Endodermal cell (in vitro differentiated cells): Measurements from ENCODE around the gene CFAP57. TPM values are rescaled to one million over a fixed set of nuclear protein-coding genes. Genes with fewer than 3 reads are reported as not detected.

Experiments
- DNase-seq: peaks from one replicate; pipeline ENCODE4 v3.0.0-alpha.2; 2017
- H3K27ac ChIP-seq: 2 replicates; pipeline ENCODE4 v1.5.1; 2013; ENCODE audit warnings: mild to moderate bottlenecking, low read depth, low read length, moderate library complexity
- H3K27me3 ChIP-seq: 2 replicates; pipeline ENCODE4 v1.6.1; 2013; ENCODE audit warnings: mild to moderate bottlenecking, low read length, moderate library complexity; ENCODE audit not compliant: insufficient read depth, control insufficient read depth, poor library complexity, severe bottlenecking
- H3K36me3 ChIP-seq: 2 replicates; pipeline ENCODE4 v1.7.0; 2013; ENCODE audit warnings: mild to moderate bottlenecking, low read length, moderate library complexity; ENCODE audit not compliant: control insufficient read depth, insufficient read depth
- H3K4me1 ChIP-seq: one replicate; pipeline ENCODE4 v1.7.0; 2013; ENCODE audit warnings: low read length; ENCODE audit not compliant: control insufficient read depth, insufficient read depth
- H3K4me3 ChIP-seq: 2 replicates; pipeline ENCODE4 v1.5.1; 2013; ENCODE audit warnings: mild to moderate bottlenecking, low read length, moderate library complexity
- H3K9ac ChIP-seq: 2 replicates; pipeline ENCODE4 v1.6.1; 2013; ENCODE audit warnings: mild to moderate bottlenecking, low read length, moderate library complexity; ENCODE audit not compliant: poor library complexity, severe bottlenecking; ENCODE audit errors: extremely low read depth
- H3K9me3 ChIP-seq: 2 replicates; pipeline ENCODE4 v1.6.1; 2013; ENCODE audit warnings: mild to moderate bottlenecking, low read length, moderate library complexity; ENCODE audit not compliant: control insufficient read depth
- H3K27ac Mint-ChIP-seq: 2 replicates; pipeline ENCODE4 v1.8.0; 2020; ENCODE audit warnings: mixed read lengths
- H3K27me3 Mint-ChIP-seq: 2 replicates; pipeline ENCODE4 v1.8.0; 2021; ENCODE audit warnings: mild to moderate bottlenecking, mixed read lengths; ENCODE audit not compliant: insufficient read depth
- H3K36me3 Mint-ChIP-seq: 2 replicates; pipeline ENCODE4 v1.8.0; 2020; ENCODE audit warnings: low read depth, mixed read lengths
- H3K4me1 Mint-ChIP-seq: 2 replicates; pipeline ENCODE4 v1.8.0; 2020; ENCODE audit warnings: mixed read lengths
- H3K4me3 Mint-ChIP-seq: 2 replicates; pipeline ENCODE4 v1.8.0; 2020; ENCODE audit warnings: mild to moderate bottlenecking, moderate library complexity, mixed read lengths
- H3K9me3 Mint-ChIP-seq: 2 replicates; pipeline ENCODE4 v1.8.0; 2020; ENCODE audit warnings: mild to moderate bottlenecking, mixed read lengths
- CTCF ChIP-seq: fragments of 200-600 bp; sonication (generic); conservative IDR thresholded peaks from 2 replicates; pipeline ENCODE4 v1.5.0; 2021; ENCODE audit warnings: antibody characterized with exemption, mild to moderate bottlenecking
- WGBS, 2 experiments: methylation state at CpG; one replicate each; pipeline versions ENCODE4 v1.1.5 to v1.1.7; 2013; ENCODE audit warnings: missing lambda C conversion rate in 2 of 2, mixed read lengths in 1 of 2; ENCODE audit not compliant: insufficient coverage in 1 of 2, insufficient read length in 1 of 2; 5-methylcytosine and 5-hydroxymethylcytosine counted together
- total RNA-seq, 2 donors: library from RNA; stranded (reverse); fragmentation: NEBNext Ultra II Directional in 1 of 2; extraction: Animal tissue kit (Norgen Biotek cat#: 25700) in 1 of 2; gene quantifications; 2 replicates in 1 of 2; 3 replicates in 1 of 2; pipeline ENCODE4 v1.2.1, GENCODE V29; 2021

CFAP57 gene
- total RNA-seq, 2 donors from 2014 or later, result 0.82 to 0.90 TPM

DNA sequence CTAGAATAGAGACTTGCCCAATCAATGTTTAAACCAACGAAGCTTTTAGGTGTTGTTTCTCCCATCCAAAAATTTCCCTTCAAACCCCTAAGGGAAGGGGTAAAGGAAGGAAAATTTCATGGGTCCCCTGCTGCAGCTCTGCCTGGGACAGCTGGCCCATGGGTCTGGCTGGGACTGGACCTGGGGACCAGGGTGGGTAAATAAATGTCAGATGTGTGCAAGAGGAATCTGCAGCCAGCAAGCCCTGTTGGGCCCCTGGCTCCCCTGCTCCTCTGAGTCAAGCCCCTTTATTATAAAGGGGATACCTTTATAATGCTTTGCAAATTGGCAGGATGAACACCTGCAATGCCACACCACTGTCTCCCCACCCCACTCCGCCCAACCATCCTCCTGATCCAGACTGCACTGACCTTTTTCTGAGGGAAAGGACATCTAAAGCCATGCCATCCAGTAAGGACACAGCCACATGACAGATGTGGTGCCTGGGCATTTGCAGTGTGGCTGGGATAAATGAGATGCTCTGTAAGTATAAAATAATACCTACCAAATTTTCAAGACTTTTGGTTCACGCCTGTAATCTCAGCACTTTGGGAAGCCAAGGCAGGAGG is 95.8 kb downstream of the CFAP57 start:
- 95% methylated on average over 3 of the region's 3 CpGs; no CpG with 5 or more reads in 1 of the 2 experiments for WGBS, 2 experiments

DNA sequence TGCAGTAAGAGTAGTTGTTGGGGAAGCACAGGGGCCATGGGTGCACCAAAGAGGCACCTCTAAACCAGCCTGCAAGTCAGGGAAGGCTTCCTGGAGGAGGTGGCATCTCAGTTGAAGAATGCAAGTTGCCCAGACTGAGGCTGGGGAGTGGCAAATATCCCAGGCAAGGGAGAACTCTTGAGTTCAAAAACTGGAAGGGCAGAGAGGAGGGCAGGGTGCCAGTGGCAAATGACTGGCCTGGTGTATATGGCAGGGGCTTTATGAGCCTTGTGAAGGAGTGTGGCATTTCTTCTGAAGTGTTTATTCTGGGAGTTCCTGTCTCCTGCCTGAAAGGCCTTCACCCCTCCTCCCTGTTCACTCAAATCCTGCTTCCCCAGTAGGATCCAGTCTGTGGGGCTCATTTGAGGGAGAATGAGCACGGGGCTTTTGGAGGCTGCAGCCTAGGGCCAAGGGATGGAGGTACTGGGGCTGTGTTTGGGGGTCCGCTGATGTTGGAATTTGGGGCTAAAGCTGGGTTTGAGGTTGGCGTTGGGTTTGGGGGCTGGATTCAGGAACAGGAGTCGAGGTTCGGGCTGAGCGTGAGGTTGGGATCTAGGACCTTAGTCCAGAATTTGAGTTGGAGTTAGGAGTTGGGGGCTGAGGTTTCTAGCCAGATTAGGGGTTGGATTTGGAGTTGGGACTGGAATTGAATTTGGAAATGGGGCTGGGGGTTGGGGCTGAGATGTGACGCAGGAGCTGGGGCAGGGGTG is 97.7 kb downstream of the CFAP57 start, which contains the start of gene TMEM125:
TMEM125 (plus strand) TSS at position 357 of the 749 bp plus-strand sequence. CDS start 2,740 bp downstream, outside the sequence.
- no peak for DNase-seq

More for the DNA sequence above, 95.8 kb downstream of the CFAP57 start:
- Mint-ChIP-seq H3K27ac (no peak overlapping the region), H3K27me3 (peaks cover 15% of the 10 kb centered on the region), H3K36me3 (peaks cover 6% of the 10 kb centered on the region), H3K4me3 (no peak overlapping the region), H3K4me1 (peaks cover 16% of the 10 kb centered on the region), H3K9me3 (peaks cover 34% of the 10 kb centered on the region)
- no peak overlapping the region for H3K9ac ChIP-seq
- H3K27me3 ChIP-seq, result no peaks in the 10 kb centered on the region
- H3K4me1 ChIP-seq, result no peaks in the 10 kb centered on the region
- peaks cover 22% of the 10 kb centered on the region for H3K9me3 ChIP-seq
- TF ChIP-seq CTCF, result no peak
- no peak for DNase-seq
- no peaks in the 10 kb centered on the region for H3K36me3 ChIP-seq
- no peak overlapping the region for H3K4me3 ChIP-seq
- no peak overlapping the region for H3K27ac ChIP-seq

More for the DNA sequence above, 97.7 kb downstream of the CFAP57 start, which contains the start of gene TMEM125:
- H3K4me1 ChIP-seq, result no peaks in the 10 kb centered on the region
- Mint-ChIP-seq H3K27me3 (peaks cover 15% of the 10 kb centered on the region), H3K4me3 (peak within 1 kb of the TSS; percentile 72), H3K4me1 (peaks cover 16% of the 10 kb centered on the region), H3K9me3 (peaks cover 19% of the 10 kb centered on the region), H3K27ac (peak within 1 kb of the TSS; percentile 93), H3K36me3 (peaks cover 12% of the 10 kb centered on the region)
- H3K9ac ChIP-seq, result peak within 1 kb of the TSS; percentile 38
- no peaks in the 10 kb centered on the region for H3K27me3 ChIP-seq
- 87 to 91% methylated on average over 5 to 7 of the region's 7 CpGs for WGBS, 2 experiments
- H3K4me3 ChIP-seq, result no peak within 1 kb of the TSS
- H3K36me3 ChIP-seq, result no peaks in the 10 kb centered on the region
- peaks cover 12% of the 10 kb centered on the region for H3K9me3 ChIP-seq
- no peak for TF ChIP-seq CTCF
- no peak within 1 kb of the TSS for H3K27ac ChIP-seq
